ENCODE data around the gene SRSF3.
"Not testable (repeated sequence)": the region's sequence is repeated elsewhere in the genome, so short reads cannot be mapped to it uniquely, and the experiment has no call there.

Gene SRSF3

DNA sequence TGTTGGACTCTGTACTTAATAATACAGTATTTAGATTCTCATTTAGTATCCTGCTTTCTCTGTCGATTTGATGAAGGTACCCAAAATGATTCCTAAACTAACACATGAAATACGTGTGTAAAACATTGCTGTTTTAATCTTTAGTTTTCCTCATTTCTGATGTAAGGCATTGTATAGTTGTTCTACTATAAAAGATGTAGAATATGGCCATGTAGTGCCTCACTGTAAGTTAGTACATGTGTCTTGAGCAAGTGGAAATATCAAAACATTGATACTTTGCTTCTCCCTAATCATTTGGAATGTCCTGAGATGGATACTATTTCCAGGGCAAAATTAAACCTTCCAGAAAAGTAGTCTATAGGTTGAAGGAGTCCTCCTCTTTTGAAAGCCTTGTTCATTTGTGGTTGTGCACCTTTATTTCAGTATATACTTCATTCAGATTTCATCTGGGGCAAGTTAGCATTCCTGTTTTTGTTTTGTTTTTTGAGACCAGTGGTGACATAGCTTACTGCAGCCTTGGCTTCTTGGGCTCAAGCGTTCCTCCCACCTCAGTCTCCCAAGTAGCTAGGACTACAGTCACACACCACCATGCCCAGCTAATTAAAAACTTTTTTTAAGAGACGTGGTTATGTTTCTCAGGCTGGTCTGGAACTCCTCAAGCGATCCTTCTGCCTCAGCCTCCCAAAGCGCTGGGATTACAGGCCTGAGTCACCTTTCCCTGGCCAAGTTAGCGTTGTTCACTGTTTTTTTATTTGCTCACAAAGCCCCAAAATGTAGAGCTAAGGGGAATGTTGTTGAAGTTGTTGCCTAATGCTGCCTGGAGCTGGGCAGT, 11.6 kb downstream of the SRSF3 start:
- no peak for DNase-seq

DNA sequence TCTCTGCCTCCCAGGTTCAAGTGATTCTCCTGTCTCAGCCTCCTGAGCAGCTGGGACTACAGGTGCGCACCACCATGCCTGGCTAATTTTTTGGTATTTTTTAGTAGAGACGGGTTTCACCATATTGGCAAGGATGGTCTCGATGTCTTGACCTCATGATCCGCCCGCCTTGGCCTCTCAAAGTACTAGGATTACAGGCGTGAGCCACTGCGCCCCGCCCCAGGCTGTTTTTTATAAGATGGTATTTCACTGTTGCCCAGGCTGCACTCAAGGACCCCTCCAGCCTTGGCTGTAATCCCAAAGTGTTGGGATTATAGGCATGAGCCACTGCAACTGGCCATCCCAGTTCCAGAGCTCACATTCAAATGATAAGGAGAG, 13.1 kb downstream of the SRSF3 start:
- not testable (repeated sequence) for DNase-seq

DNA sequence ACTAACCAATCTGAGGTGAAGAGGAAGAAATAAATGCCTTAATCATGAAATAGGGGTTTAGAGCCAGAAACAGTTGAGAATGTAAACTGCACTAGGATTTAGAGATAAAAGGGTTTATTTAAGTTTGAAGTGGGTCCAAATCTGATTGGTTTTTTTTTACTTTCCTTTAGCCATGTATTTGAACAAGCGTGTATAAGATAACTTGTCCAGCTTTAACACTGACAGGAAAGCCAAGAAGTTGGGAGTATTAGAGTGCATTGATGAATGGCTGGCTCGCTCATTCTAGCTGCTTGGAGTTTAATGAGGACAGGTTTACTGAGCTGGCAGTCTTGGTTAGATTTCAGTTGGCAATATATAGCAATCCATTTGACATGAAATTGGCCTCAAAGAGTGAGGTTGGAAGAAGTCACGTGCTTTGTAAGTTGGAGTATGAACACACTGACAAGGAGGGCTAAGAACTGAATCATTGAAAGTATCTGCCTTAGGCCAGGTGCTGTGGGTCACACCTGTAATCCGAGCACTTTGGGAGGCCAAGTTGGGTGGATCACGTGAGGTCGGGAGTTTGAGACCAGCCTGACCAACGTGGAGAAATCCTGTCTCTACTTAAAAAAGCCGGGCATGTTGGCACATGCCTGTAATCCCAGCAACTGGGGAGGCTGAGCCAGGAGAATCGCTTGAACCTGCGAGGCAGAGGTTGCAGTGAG, 13.7 kb downstream of the SRSF3 start:
- no peak for DNase-seq

GRCh38 chr6:36608788-36609563, 14.8 kb downstream of the SRSF3 start:
- no peak for DNase-seq

- DNase-seq, result no peak
These were observed 15.4 kb downstream of the SRSF3 start for GRCh38 chr6:36609582-36609981.

DNA sequence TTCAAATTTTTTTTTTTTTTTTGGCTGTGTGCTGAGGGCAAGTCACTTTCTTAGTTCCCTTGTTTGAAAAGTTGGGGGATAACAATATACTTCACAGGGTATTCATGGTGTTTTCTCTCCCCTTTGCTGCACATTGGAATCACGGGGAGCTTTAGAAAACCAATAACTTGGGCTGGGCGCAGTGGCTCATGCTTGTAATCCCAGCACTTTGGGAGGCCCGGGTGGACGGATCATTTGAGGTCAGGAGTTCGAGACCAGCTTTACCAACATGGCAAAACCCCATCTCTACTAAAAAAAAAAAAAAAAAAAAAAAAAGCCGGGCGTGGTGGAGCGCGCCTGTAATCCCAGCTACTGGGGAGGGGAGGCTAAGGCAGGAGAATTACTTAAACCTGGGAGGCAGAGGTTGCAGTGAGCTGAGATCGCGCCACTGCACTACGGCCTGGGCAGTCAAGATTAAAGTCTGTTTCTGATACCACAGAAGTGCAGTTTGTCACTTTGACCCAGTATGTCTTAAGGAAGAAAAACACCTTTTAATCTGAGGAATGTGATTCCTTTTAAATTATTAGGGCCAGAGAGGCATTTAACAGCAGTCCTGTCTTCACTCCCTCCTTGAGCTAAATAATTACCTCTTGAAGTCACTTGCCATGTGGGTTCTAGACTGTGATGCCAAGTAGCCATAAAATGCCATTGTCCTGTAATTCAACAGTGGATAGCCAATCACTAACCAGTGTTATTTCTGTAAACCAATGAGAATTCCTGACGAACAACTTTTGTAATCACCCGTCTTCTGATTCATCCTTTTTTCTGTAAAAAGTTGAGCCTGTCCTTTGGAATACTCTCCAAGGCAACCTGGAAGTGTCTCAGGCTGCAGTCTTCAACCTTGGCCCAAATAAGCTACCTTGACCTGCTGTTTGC, 16.1 kb downstream of the SRSF3 start:
- DNase-seq, result no peak

- DNase-seq, result no peak
These were observed 16.8 kb downstream of the SRSF3 start for GRCh38 chr6:36610956-36611336.

- not testable (repeated sequence) for DNase-seq
These were observed 17.5 kb downstream of the SRSF3 start for GRCh38 chr6:36611679-36612078.

GRCh38 chr6:36612101-36612625, 18.0 kb downstream of the SRSF3 start:
- no peak for DNase-seq

GRCh38 chr6:36613200-36613995, 19.2 kb downstream of the SRSF3 start:
- DNase-seq, result no peak

- peak; percentile 77 for DNase-seq
These were observed 21.0 kb downstream of the SRSF3 start for GRCh38 chr6:36615018-36615761.

- DNase-seq, result peak; percentile 18
These were observed 22.8 kb downstream of the SRSF3 start for GRCh38 chr6:36616893-36617521.

GRCh38 chr6:36618366-36619355, 24.5 kb downstream of the SRSF3 start:
- DNase-seq, result peak; percentile 79

DNA sequence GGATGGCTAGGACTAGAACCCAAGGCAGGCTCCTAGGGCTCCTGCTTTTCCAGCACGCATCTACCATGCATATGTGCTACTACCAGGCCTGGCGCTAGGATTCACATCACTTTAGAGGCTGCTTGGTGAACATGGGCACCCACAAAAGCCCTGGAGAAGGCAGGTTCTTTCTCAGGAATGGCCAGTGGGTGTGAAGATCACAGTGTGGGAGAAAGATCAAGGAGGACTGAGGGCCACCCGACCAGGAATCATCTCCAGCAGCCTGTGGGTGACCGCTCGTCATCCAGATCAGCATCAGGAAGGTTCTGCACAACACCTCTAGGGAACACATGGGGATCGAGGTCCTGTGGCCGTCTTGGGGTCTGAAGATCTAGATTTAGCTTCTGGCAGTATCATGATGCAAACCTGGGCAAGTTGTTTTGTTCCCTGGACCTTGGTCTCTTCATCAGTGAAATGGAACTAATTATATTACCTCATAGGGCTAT, 27.3 kb downstream of the SRSF3 start:
- DNase-seq, result no peak

DNA sequence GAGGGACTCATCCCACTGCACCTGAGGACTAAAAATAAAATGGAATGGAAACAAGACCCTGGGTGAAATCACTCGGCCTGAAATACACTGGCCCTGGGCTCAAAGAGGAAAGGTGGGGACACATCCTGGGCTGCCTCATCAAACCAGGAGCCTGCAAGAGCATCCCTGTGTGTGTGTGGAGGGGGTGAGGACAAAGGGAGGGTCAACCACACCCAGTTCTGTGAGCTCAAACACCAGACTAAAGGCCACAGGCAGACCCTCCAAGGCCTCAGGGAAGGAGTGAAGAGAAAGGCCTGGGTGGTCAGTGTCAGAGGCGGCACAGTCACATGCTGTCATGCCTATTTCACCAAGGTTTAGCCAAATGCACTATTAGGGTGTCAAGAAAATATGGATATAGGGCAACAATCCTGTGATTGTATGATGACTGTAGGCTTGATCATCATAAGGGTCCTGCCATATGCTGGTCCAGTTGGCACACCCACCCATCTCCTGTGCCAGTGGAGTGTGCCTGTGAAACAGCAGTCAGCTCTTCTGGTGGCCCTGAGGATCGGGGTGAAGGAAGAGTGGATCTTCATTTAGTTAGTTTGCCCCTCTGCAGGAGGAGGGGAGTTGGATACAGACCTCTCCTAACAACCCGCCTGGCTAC, 28.9 kb downstream of the SRSF3 start:
- no peak for DNase-seq

GRCh38 chr6:36623547-36624459, 29.6 kb downstream of the SRSF3 start:
- peak; percentile 71 for DNase-seq
